Measurements from ENCODE around the gene RPS6KA4.

DNA sequence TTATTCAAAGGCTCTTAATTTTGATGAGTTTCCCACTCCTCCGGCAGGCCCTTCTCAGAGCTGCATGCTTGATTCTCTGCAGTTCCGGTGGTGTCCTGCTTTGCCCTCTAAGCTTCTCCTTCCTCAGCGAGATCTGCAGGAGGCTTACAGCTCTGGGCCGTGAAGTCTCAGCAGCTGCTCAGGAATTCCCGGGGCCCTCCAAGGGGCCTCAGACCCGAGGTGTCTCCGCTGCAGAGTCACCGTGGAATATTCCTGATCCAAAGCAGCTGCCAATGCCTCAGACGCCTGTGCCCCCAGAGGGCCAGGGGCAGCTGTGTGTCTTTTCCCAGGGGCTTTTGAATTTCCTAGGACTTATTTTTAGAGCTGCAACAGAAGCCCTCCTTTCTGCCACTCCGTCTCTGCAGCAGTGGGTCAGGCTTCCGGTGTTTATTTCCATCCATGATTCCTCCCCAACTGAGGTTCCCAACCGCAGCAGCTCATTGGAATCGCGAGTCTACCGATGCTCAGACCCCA, 37.2 kb downstream of the RPS6KA4 start:
- TF ChIP-seq, protein P1, sequence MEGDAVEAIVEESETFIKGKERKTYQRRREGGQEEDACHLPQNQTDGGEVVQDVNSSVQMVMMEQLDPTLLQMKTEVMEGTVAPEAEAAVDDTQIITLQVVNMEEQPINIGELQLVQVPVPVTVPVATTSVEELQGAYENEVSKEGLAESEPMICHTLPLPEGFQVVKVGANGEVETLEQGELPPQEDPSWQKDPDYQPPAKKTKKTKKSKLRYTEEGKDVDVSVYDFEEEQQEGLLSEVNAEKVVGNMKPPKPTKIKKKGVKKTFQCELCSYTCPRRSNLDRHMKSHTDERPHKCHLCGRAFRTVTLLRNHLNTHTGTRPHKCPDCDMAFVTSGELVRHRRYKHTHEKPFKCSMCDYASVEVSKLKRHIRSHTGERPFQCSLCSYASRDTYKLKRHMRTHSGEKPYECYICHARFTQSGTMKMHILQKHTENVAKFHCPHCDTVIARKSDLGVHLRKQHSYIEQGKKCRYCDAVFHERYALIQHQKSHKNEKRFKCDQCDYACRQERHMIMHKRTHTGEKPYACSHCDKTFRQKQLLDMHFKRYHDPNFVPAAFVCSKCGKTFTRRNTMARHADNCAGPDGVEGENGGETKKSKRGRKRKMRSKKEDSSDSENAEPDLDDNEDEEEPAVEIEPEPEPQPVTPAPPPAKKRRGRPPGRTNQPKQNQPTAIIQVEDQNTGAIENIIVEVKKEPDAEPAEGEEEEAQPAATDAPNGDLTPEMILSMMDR (conservative IDR thresholded peaks at IDR 0.05; ENCODE audit: low read depth, low read length): no peak
- TF ChIP-seq EZH2 (IDR thresholded peaks at IDR 0.05; ENCODE audit: borderline replicate concordance, low read depth, low read length, poor library complexity, severe bottlenecking): no peak

Data from A673 (cell line).